ENCODE results near the gene PDGFB. TPM values are rescaled to one million over a fixed set of nuclear protein-coding genes. Genes with fewer than 3 reads are reported as not detected.
A peak's percentile ranks its signal among the peaks of the same experiment; 100 is the strongest.

The PDGFB gene
- total and polyA plus RNA-seq, 10 donors: 1.7 to 20.5 (median 8.5) TPM

GRCh38 chr22:39232806-39233709 lies 11.7 kb downstream of the PDGFB start:
- peaks cover 36 to 80% (median 65%) of the 10 kb centered on the region in 6 donors for H3K4me1 ChIP-seq
- TF ChIP-seq POLR2A (IDR thresholded peaks at IDR 0.05): no peak
- TF ChIP-seq POLR2AphosphoS5 (IDR thresholded peaks at IDR 0.05): no peak
- TF ChIP-seq, protein P1, sequence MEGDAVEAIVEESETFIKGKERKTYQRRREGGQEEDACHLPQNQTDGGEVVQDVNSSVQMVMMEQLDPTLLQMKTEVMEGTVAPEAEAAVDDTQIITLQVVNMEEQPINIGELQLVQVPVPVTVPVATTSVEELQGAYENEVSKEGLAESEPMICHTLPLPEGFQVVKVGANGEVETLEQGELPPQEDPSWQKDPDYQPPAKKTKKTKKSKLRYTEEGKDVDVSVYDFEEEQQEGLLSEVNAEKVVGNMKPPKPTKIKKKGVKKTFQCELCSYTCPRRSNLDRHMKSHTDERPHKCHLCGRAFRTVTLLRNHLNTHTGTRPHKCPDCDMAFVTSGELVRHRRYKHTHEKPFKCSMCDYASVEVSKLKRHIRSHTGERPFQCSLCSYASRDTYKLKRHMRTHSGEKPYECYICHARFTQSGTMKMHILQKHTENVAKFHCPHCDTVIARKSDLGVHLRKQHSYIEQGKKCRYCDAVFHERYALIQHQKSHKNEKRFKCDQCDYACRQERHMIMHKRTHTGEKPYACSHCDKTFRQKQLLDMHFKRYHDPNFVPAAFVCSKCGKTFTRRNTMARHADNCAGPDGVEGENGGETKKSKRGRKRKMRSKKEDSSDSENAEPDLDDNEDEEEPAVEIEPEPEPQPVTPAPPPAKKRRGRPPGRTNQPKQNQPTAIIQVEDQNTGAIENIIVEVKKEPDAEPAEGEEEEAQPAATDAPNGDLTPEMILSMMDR (IDR thresholded peaks at IDR 0.05 in 8 of 11, conservative IDR thresholded peaks at IDR 0.05 in 3 of 11): no peak

DNA sequence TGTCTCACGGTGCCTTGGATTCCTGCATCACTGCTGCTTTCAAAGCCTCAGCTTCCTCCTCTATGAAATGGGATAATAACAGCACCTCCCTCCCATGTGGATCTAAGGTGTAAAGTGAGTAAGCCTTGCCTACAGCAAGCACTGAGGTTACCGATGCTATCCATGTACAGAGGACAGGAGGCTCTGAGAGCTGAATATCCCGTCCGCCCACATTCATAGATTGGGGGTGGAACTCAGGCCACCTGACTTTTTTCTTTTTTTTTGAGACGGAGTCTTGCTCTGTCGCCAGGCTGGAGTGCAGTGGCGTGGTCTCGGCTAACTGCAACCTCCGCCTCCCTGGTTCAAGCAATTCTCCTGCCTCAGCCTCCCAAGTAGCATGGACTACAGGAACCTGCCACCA lies 12.5 kb downstream of the PDGFB start:
- Histone ChIP-seq H3K4me3 (no peak overlapping the region), H3K4me1 (peaks cover 36 to 72% (median 64%) of the 10 kb centered on the region in 6 donors), H3K27ac (no peak overlapping the region), H3K36me3 (peaks cover 0 to 31% (median 0%) of the 10 kb centered on the region in 6 donors), H3K9me3 (no peaks in the 10 kb centered on the region), H3K27me3 (replicated peaks in 1 of 7) (peaks cover 0 to 90% (median 32%) of the 10 kb centered on the region in 7 donors)
- no peak for DNase-seq
- TF ChIP-seq POLR2AphosphoS5 (IDR thresholded peaks at IDR 0.05): no peak
- no peak for TF ChIP-seq POLR2A (IDR thresholded peaks at IDR 0.05)
- TF ChIP-seq, protein P1 (IDR thresholded peaks at IDR 0.05 in 8 of 11, conservative IDR thresholded peaks at IDR 0.05 in 3 of 11): no peak
- WGBS, 5 donors: 88 to 92% (median 90%) methylated on average over 9 of the region's 9 CpGs
- intact Hi-C loops (cut with DNase I; ENCODE audit: low total_unique reads): no loop called here

More at GRCh38 chr22:39232806-39233709, 11.7 kb downstream of the PDGFB start:
- intact Hi-C loops (cut with DNase I; ENCODE audit: low total_unique reads): no loop called here
- 69 to 76% (median 72%) methylated on average over 22 to 25 of the region's 25 CpGs for WGBS, 5 donors
- Histone ChIP-seq H3K9me3 (no peaks in the 10 kb centered on the region), H3K36me3 (peaks cover 0 to 24% (median 0%) of the 10 kb centered on the region in 6 donors), H3K4me3 (no peak overlapping the region), H3K27me3 (replicated peaks in 1 of 7) (peaks cover 0 to 98% (median 32%) of the 10 kb centered on the region in 7 donors), H3K27ac (peak overlapping the region in 3 of 8 donors; percentile 4 to 69 (median 63))
- no peak for DNase-seq

DNA sequence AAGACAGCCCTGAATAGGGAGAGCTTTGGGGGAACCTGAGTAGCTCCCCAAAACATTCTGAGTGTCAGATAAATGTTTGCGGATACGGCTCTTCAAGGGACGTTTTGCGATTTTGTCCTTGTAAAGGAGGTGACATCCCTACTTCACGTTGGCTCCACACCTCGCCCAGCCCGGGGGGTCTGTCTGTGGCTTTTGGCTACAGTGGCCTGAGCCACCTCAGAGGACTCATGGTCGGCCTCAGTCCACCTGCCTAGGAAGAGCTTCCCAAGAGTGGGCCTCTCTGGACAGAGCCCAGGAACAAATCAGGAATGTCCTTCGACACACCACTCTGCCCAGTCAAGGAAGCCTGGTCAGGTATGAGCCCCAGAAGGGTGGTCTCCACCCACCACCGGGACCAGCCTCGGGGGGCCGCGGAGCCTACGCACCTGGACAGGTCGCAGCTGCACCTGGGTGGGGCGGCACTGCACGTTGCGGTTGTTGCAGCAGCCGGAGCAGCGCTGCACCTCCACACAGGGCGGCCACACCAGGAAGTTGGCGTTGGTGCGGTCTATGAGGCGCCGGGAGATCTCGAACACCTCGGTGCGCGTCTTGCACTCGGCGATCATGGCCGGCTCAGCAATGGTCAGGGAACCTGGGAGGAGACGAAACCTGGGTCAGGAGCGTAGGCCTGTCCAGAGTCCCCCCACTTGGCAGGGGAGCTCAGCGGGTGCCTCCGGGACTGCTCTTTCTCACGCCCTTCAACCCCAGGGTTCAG lies 13.4 kb downstream of the PDGFB start:
- DNase-seq: no peak
- TF ChIP-seq, protein P1 (IDR thresholded peaks at IDR 0.05 in 8 of 11, conservative IDR thresholded peaks at IDR 0.05 in 3 of 11): no peak
- TF ChIP-seq POLR2AphosphoS5 (IDR thresholded peaks at IDR 0.05): peak in 1 of 3 donors; percentile 17
- H3K4me3 ChIP-seq: no peak overlapping the region
- peak overlapping the region in 5 of 8 donors; percentile 29 to 65 (median 48) for H3K27ac ChIP-seq
- H3K36me3 ChIP-seq: peaks cover 0 to 36% (median 0%) of the 10 kb centered on the region in 6 donors
- H3K4me1 ChIP-seq: peaks cover 29 to 63% (median 55%) of the 10 kb centered on the region in 6 donors
- peaks cover 0 to 81% (median 27%) of the 10 kb centered on the region in 7 donors for H3K27me3 ChIP-seq (replicated peaks in 1 of 7)
- H3K9me3 ChIP-seq: no peaks in the 10 kb centered on the region
- WGBS, 5 donors: 81 to 93% (median 89%) methylated on average over 16 to 37 of the region's 37 CpGs
- intact Hi-C loops (cut with DNase I; ENCODE audit: low total_unique reads): no loop called here
